Natural killer cell (primary cell): ENCODE results near the gene KRT79. TPM values are rescaled to one million over a fixed set of nuclear protein-coding genes. Genes with fewer than 3 reads are reported as not detected.

Source experiments
- ATAC-seq, 3 donors: fragments of 150-1000 bp in 2 of 3; fragments of 200-7000 bp in 1 of 3; cut with Tn5 transposase; 1 replicate in 1 of 3; 2 replicates in 2 of 3; pipeline ENCODE4 v1.10.0; 2021; ENCODE audit warnings: mild to moderate bottlenecking in 2 of 3, moderate library complexity in 2 of 3
- DNase-seq, 2 donors: peaks; one replicate each; pipeline versions ENCODE4 v3.0.0 to v3.0.0-alpha.2; 2013 to 2021; ENCODE audit warnings: mixed read lengths in 1 of 2
- H3K27ac ChIP-seq: one replicate; pipeline ENCODE4 v1.5.1; 2013; ENCODE audit warnings: mild to moderate bottlenecking, low read length
- H3K27me3 ChIP-seq: one replicate; pipeline ENCODE4 v1.6.1; 2013; ENCODE audit warnings: low read length; ENCODE audit not compliant: control insufficient read depth, insufficient read depth
- H3K36me3 ChIP-seq: one replicate; pipeline ENCODE4 v1.6.1; 2013; ENCODE audit warnings: low read length; ENCODE audit not compliant: control insufficient read depth, insufficient read depth
- H3K4me1 ChIP-seq: one replicate; pipeline ENCODE4 v1.6.1; 2013; ENCODE audit warnings: low read length; ENCODE audit not compliant: control insufficient read depth, insufficient read depth
- H3K4me3 ChIP-seq: one replicate; pipeline ENCODE4 v1.5.1; 2013; ENCODE audit warnings: low read length
- H3K9me3 ChIP-seq: one replicate; pipeline ENCODE4 v1.6.1; 2013; ENCODE audit warnings: low read length; ENCODE audit not compliant: control insufficient read depth, insufficient read depth
- H3K27ac Mint-ChIP-seq, 2 donors: one replicate each; pipeline ENCODE4 v1.8.0; 2022; ENCODE audit warnings: mild to moderate bottlenecking in 2 of 2, mixed read lengths in 2 of 2, moderate library complexity in 1 of 2
- H3K27me3 Mint-ChIP-seq, 2 donors: one replicate each; pipeline ENCODE4 v1.8.0; 2022; ENCODE audit warnings: low read depth in 2 of 2, mixed read lengths in 2 of 2
- H3K36me3 Mint-ChIP-seq: one replicate; pipeline ENCODE4 v1.8.0; 2022; ENCODE audit warnings: mixed read lengths
- H3K4me1 Mint-ChIP-seq, 2 donors: one replicate each; pipeline ENCODE4 v1.8.0; 2022; ENCODE audit warnings: mixed read lengths in 2 of 2
- H3K4me3 Mint-ChIP-seq: one replicate; pipeline ENCODE4 v1.8.0; 2022; ENCODE audit warnings: mild to moderate bottlenecking, moderate library complexity, mixed read lengths
- H3K9me3 Mint-ChIP-seq, 2 donors: one replicate each; pipeline ENCODE4 v1.8.0; 2022; ENCODE audit warnings: mixed read lengths in 2 of 2
- WGBS: methylation state at CpG from one replicate; pipeline ENCODE4 v1.1.7; 2013; ENCODE audit warnings: missing lambda C conversion rate; ENCODE audit not compliant: insufficient coverage; 5-methylcytosine and 5-hydroxymethylcytosine counted together
- intact Hi-C: fragments of 100-400 bp; cut with micrococcal nuclease; formaldehyde crosslinking; loops from one replicate; pipeline ENCODE4 v1.14.2; 2022
- total RNA-seq, 4 donors: library from RNA; stranded (reverse); fragments of 120-200 nt in 1 of 4; gene quantifications; one replicate each; pipeline versions ENCODE4 v1.2.3 to v1.2.4, GENCODE V29; 2013 to 2022
- TF ChIP-seq, protein P1 (sequence below): fragments of 200-600 bp; IDR thresholded peaks from one replicate; pipeline ENCODE4 v1.8.0; 2022; ENCODE audit warnings: antibody characterized with exemption

The KRT79 gene
- total RNA-seq, 3 donors from 2014 or later (not counting 1 experiment from before 2014, with no cell fraction given) = 0.18 TPM; not detected in 2

DNA sequence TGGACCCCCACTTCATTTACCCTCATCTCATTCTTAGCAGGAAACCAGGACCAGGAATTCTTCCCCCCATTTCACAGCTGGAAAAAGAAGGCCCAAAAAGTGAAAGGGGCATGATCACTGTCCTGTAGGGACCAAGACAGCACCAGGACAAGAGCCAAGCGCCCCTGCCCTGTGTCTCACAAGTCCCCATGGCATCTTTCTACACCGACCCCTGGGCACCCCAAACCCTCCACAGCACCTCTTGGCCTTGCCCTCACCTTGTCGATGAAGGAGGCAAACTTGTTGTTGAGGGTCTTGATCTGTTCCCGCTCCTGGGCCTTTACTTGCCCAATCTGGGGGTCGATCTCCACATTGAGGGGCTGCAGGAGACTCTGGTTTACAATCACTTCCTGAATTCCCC lies 57.7 kb downstream of the KRT79 start:
- peaks cover 2% of the 10 kb centered on the region for H3K27me3 ChIP-seq
- ATAC-seq (no peak), DNase-seq (no peak)
- H3K9me3 ChIP-seq = no peaks in the 10 kb centered on the region
- no peak overlapping the region for H3K27ac Mint-ChIP-seq
- H3K4me3 ChIP-seq = no peak overlapping the region
- H3K4me1 Mint-ChIP-seq = peaks cover 0 to 4% of the 10 kb centered on the region in 2 donors
- H3K36me3 Mint-ChIP-seq = no peaks in the 10 kb centered on the region
- no peak overlapping the region for H3K4me3 Mint-ChIP-seq
- H3K36me3 ChIP-seq = no peaks in the 10 kb centered on the region
- H3K4me1 ChIP-seq = no peaks in the 10 kb centered on the region
- H3K27ac ChIP-seq = no peak overlapping the region
- no peaks in the 10 kb centered on the region for H3K9me3 Mint-ChIP-seq
- intact Hi-C loops = no loop called here
- 76% methylated on average over 5 of the region's 5 CpGs for WGBS
- peaks cover 15 to 27% of the 10 kb centered on the region in 2 donors for H3K27me3 Mint-ChIP-seq
- TF ChIP-seq, protein P1, sequence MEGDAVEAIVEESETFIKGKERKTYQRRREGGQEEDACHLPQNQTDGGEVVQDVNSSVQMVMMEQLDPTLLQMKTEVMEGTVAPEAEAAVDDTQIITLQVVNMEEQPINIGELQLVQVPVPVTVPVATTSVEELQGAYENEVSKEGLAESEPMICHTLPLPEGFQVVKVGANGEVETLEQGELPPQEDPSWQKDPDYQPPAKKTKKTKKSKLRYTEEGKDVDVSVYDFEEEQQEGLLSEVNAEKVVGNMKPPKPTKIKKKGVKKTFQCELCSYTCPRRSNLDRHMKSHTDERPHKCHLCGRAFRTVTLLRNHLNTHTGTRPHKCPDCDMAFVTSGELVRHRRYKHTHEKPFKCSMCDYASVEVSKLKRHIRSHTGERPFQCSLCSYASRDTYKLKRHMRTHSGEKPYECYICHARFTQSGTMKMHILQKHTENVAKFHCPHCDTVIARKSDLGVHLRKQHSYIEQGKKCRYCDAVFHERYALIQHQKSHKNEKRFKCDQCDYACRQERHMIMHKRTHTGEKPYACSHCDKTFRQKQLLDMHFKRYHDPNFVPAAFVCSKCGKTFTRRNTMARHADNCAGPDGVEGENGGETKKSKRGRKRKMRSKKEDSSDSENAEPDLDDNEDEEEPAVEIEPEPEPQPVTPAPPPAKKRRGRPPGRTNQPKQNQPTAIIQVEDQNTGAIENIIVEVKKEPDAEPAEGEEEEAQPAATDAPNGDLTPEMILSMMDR = no peak

DNA sequence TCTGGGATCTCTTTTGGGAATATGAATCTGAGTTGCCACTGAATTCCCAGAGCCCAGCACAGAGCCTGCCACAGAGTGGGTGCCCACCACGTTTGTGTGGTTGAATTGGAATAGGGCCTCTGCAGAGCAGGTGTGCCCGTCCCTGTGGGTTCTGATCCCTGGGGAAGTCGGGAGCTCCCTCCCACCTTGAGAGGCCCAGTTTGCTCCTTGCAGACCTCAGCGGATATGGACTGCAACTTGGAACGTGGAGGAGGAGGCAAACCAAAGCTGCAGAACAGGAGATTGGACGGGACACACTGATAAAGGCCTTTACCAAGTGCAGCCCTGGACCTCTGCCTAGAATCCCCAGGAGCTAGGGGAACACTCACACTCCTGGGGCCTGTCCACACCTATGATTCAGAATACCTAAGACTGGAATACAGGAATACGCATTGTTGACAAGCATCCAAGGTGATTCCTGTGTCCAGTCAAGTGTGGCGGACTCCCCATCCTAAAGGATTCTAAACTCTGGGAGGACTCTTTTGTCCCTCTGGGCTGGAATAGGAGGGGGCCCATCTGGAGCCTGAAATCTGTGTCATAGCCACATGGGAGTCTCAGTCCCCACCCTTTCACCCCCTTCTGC lies 59.4 kb downstream of the KRT79 start:
- H3K27ac ChIP-seq = no peak overlapping the region
- H3K4me3 Mint-ChIP-seq = no peak overlapping the region
- no peaks in the 10 kb centered on the region for H3K4me1 ChIP-seq
- no peaks in the 10 kb centered on the region for H3K36me3 ChIP-seq
- peaks cover 2% of the 10 kb centered on the region for H3K27me3 ChIP-seq
- intact Hi-C loops = no loop called here
- peaks cover 0 to 4% of the 10 kb centered on the region in 2 donors for H3K4me1 Mint-ChIP-seq
- TF ChIP-seq, protein P1 = no peak
- no peak overlapping the region for H3K4me3 ChIP-seq
- no peaks in the 10 kb centered on the region for H3K9me3 Mint-ChIP-seq
- DNase-seq (no peak), ATAC-seq (no peak)
- peaks cover 16 to 24% of the 10 kb centered on the region in 2 donors for H3K27me3 Mint-ChIP-seq
- no peak overlapping the region for H3K27ac Mint-ChIP-seq
- H3K36me3 Mint-ChIP-seq = no peaks in the 10 kb centered on the region
- H3K9me3 ChIP-seq = no peaks in the 10 kb centered on the region
- WGBS = 80% methylated on average over 8 of the region's 8 CpGs

GRCh38 chr12:52772772-52773171 lies 61.3 kb downstream of the KRT79 start:
- Histone ChIP-seq H3K4me1 (no peaks in the 10 kb centered on the region), H3K36me3 (no peaks in the 10 kb centered on the region), H3K4me3 (no peak overlapping the region), H3K27ac (no peak overlapping the region), H3K9me3 (no peaks in the 10 kb centered on the region), H3K27me3 (no peaks in the 10 kb centered on the region)
- Mint-ChIP-seq H3K4me3 (no peak overlapping the region), H3K4me1 (peaks cover 0 to 4% of the 10 kb centered on the region in 2 donors), H3K9me3 (no peaks in the 10 kb centered on the region), H3K36me3 (no peaks in the 10 kb centered on the region), H3K27ac (no peak overlapping the region), H3K27me3 (peaks cover 11 to 14% of the 10 kb centered on the region in 2 donors)
- WGBS = 77% methylated on average over 3 of the region's 3 CpGs
- TF ChIP-seq, protein P1 = no peak
- DNase-seq (no peak), ATAC-seq (no peak)
- intact Hi-C loops = no loop called here

DNA sequence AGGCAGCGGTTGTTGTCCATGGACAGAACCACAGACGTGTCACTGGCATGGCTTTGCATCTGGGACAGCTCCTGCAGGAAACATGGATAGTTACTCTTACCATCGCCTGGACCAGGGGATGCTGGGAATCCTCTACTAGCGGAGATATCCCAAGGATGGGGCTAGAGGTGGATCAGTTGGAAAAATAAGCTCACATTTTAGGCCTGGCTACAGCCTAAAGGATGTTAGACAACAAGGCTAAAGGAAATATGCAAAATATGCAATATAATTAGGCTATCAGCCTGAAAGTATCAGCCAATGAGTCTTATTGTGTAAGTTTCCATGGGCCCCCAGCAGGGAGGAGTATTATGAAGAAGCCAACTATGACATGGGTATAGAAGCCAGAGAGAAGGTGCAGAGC lies 61.9 kb downstream of the KRT79 start:
- Mint-ChIP-seq H3K4me1 (peaks cover 0 to 4% of the 10 kb centered on the region in 2 donors), H3K27ac (no peak overlapping the region), H3K36me3 (no peaks in the 10 kb centered on the region), H3K4me3 (no peak overlapping the region), H3K9me3 (no peaks in the 10 kb centered on the region), H3K27me3 (peaks cover 11 to 14% of the 10 kb centered on the region in 2 donors)
- no peaks in the 10 kb centered on the region for H3K9me3 ChIP-seq
- H3K27me3 ChIP-seq = no peaks in the 10 kb centered on the region
- TF ChIP-seq, protein P1 = no peak
- WGBS = 89% methylated on average over 4 of the region's 4 CpGs
- DNase-seq (no peak), ATAC-seq (no peak)
- no peak overlapping the region for H3K27ac ChIP-seq
- no peaks in the 10 kb centered on the region for H3K36me3 ChIP-seq
- intact Hi-C loops = no loop called here
- no peaks in the 10 kb centered on the region for H3K4me1 ChIP-seq
- no peak overlapping the region for H3K4me3 ChIP-seq
